Activated CD8-positive, alpha-beta memory T cell treated with anti-CD3 and anti-CD28 coated beads, Interleukin-2, amount 50 U/mL, for 24 hours (primary cell): ENCODE measurements around the gene PIP4K2C.
"Not testable (repeated sequence)": the region's sequence is repeated elsewhere in the genome, so short reads cannot be mapped to it uniquely, and the experiment has no call there.

Experiments
- DNase-seq: peaks from one replicate; pipeline ENCODE4 v3.0.0-alpha.2; 2020; ENCODE audit errors: extremely low read depth

PIP4K2C gene

DNA sequence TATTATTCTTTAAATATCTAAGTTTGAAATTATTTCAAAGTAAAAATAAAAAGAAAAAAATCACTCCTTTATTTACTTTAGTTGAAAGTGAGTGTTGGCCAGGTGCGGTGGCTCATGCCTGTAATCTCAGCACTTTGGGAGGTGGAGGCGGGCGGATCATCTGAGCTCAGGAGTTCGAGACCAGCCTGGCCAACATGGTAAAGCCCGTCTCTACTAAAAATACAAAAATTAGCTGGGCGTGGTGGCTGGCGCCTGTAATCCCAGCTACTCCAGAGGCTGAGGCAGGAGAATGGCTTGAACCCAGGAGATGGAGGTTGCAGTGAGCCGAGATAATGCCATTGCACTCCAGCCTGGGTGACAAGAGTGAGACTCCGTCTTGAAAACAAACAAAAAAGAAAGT is 45.7 kb downstream of the PIP4K2C start:
- not testable (repeated sequence) for DNase-seq

GRCh38 chr12:57637364-57637763 is 46.4 kb downstream of the PIP4K2C start:
- DNase-seq: no peak

- DNase-seq: no peak
Observed at GRCh38 chr12:57638096-57638495, 47.1 kb downstream of the PIP4K2C start.

GRCh38 chr12:57640175-57641042 is 49.4 kb downstream of the PIP4K2C start:
- no peak for DNase-seq

- DNase-seq: no peak
Observed at GRCh38 chr12:57641699-57642442, 50.9 kb downstream of the PIP4K2C start.

DNA sequence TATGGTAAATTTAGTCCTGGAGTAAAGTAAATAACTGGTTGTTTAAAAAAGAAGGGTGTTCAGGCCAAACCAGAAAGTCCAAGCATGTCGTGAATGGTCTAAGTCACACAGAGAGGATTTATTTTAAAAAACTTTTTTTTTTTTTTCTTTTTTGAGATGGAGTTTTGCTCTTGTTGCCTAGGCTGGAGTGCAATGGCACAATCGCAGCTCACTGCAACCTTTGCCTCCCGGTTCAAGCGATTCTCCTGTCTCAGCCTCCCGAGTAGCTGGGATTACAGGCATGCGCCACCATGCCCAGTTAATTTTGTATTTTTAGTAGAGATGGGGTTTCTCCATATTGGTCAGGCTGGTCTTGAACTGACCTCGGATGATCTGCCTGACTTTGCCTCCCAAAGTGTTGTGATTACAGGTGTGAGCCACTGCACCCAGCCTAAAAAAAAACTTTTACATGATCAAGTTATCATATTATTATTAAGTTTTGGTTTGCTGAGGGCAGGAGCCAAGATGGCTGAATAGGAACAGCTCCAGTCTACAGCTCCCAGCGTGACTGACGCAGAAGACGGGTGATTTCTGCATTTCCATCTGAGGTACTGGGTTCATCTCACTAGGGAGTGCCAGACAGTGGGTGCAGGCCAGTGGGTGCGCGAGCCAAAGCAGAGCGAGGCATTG is 55.1 kb downstream of the PIP4K2C start:
- DNase-seq: not testable (repeated sequence)

DNA sequence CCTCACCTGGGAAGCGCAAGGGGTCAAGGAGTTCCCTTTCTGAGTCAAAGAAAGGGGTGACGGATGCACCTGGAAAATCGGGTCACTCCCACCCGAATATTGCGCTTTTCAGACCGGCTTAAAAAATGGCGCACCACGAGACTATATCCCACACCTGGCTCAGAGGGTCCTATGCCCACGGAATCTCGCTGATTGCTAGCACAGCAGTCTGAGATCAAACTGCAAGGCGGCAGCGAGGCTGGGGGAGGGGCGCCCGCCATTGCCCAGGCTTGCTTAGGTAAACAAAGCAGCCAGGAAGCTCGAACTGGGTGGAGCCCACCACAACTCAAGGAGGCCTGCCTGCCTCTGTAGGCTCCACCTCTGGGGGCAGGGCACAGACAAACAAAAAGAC is 55.7 kb downstream of the PIP4K2C start:
- not testable (repeated sequence) for DNase-seq
